DND-41 (cell line): ENCODE results near the gene ZNF98.

Source experiments
- EZH2 ChIP-seq: IDR thresholded peaks from 3 replicates; pipeline ENCODE4 v1.6.1; 2012; ENCODE audit warnings: borderline replicate concordance, low read depth, mild to moderate bottlenecking, moderate library complexity, low read length, inconsistent platforms; ENCODE audit not compliant: severe bottlenecking
- TF ChIP-seq, protein P1 (sequence below): IDR thresholded peaks from 2 replicates; pipeline ENCODE4 v1.5.1; 2012; ENCODE audit warnings: borderline replicate concordance, low read length, moderate library complexity, mild to moderate bottlenecking; ENCODE audit not compliant: poor library complexity, severe bottlenecking; ENCODE audit errors: extremely low read depth

DNA sequence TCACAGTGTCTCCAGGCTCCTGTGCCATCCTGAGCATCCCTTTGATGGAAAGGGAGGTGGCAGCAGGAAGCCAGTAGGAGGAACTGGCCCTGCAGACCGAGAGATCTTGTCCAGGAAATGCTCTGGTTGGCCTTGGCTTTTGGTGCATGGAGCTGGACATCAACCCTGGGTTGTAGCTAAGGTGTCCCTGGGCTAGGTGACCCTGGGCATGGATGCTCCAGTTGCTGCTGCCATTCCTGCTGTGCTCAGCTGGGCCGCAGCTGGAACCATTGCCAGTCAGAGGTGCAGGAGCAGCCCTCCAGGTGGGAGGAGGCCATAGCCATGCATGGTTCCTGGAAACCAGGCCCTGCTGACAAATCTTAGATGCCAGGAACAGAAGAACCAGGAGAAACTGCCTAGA lies 67.5 kb downstream of the ZNF98 start:
- TF ChIP-seq, protein P1, sequence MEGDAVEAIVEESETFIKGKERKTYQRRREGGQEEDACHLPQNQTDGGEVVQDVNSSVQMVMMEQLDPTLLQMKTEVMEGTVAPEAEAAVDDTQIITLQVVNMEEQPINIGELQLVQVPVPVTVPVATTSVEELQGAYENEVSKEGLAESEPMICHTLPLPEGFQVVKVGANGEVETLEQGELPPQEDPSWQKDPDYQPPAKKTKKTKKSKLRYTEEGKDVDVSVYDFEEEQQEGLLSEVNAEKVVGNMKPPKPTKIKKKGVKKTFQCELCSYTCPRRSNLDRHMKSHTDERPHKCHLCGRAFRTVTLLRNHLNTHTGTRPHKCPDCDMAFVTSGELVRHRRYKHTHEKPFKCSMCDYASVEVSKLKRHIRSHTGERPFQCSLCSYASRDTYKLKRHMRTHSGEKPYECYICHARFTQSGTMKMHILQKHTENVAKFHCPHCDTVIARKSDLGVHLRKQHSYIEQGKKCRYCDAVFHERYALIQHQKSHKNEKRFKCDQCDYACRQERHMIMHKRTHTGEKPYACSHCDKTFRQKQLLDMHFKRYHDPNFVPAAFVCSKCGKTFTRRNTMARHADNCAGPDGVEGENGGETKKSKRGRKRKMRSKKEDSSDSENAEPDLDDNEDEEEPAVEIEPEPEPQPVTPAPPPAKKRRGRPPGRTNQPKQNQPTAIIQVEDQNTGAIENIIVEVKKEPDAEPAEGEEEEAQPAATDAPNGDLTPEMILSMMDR = no peak
- TF ChIP-seq EZH2 = no peak
